Neural progenitor cell (in vitro differentiated cells): ENCODE data around the gene POLR3A.

Experiments
- EZH2 ChIP-seq: fragments of 200-600 bp; sonication (generic); IDR thresholded peaks from 2 replicates; pipeline ENCODE4 v1.6.1; 2017; ENCODE audit warnings: antibody characterized with exemption, mild to moderate bottlenecking, moderate library complexity
- EZH2phosphoT487 ChIP-seq: fragments of 200-600 bp; sonication (generic); IDR thresholded peaks from 2 replicates; pipeline ENCODE4 v1.6.1; 2017; ENCODE audit warnings: antibody characterized with exemption
- TF ChIP-seq, protein P1 (sequence below): fragments of 200-600 bp; sonication (generic); IDR thresholded peaks from 2 replicates; pipeline ENCODE4 v1.5.1; 2017; ENCODE audit warnings: antibody characterized with exemption, mild to moderate bottlenecking

DNA sequence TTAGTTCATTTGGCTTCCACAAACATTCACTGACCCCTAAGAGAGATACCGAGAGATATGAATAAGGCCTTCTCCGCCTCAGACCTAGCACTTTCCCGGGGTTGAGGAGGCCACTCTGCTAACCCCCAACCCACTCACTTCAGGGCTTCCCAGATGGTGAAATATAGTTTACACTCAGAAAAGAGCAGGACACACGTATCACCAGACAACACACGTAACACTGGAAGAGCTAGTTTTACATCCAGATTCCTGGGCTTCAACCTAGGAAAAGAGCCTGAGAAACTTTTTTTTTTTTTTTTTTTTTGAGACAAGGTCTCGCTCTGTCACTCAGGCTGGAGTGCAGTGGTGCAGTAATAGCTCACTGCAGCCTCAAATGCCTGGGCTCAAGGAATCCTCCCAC, 87.5 kb downstream of the POLR3A start:
- TF ChIP-seq, protein P1, sequence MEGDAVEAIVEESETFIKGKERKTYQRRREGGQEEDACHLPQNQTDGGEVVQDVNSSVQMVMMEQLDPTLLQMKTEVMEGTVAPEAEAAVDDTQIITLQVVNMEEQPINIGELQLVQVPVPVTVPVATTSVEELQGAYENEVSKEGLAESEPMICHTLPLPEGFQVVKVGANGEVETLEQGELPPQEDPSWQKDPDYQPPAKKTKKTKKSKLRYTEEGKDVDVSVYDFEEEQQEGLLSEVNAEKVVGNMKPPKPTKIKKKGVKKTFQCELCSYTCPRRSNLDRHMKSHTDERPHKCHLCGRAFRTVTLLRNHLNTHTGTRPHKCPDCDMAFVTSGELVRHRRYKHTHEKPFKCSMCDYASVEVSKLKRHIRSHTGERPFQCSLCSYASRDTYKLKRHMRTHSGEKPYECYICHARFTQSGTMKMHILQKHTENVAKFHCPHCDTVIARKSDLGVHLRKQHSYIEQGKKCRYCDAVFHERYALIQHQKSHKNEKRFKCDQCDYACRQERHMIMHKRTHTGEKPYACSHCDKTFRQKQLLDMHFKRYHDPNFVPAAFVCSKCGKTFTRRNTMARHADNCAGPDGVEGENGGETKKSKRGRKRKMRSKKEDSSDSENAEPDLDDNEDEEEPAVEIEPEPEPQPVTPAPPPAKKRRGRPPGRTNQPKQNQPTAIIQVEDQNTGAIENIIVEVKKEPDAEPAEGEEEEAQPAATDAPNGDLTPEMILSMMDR: no peak
- TF ChIP-seq EZH2phosphoT487 (no peak), EZH2 (no peak)
